OCI-LY3 (cell line): ENCODE results near the gene PCP4L1.

Experiments
- CTCF ChIP-seq: fragments of 200-600, 300-600 bp; sonication (generic); IDR thresholded peaks from 2 replicates; pipeline ENCODE4 v1.5.1; 2014; ENCODE audit warnings: antibody characterized with exemption, low read length, low read depth
- EZH2phosphoT487 ChIP-seq: fragments of 200-600 bp; shearing (Covaris generic); IDR thresholded peaks from 2 replicates; pipeline ENCODE4 v1.6.1; 2018; ENCODE audit warnings: antibody characterized with exemption, mixed run types, low read depth

GRCh38 chr1:161307892-161308638 lies 49.5 kb downstream of the PCP4L1 start:
- TF ChIP-seq CTCF (no peak), EZH2phosphoT487 (no peak)
